GM19025 (cell line): ENCODE results near the gene CRTC1.
"Not testable (repeated sequence)": the region's sequence is repeated elsewhere in the genome, so short reads cannot be mapped to it uniquely, and the experiment has no call there.

Source experiments
- ATAC-seq: cut with Tn5 transposase; IDR thresholded peaks from one replicate; pipeline ENCODE4 v1.9.1; 2021; ENCODE audit warnings: mild to moderate bottlenecking, low read depth, moderate library complexity; ENCODE audit not compliant: unreplicated experiment

The CRTC1 gene

GRCh38 chr19:18794029-18794313 lies 110.5 kb downstream of the CRTC1 start:
- no peak for ATAC-seq

GRCh38 chr19:18794692-18795091 lies 111.2 kb downstream of the CRTC1 start:
- no peak for ATAC-seq

GRCh38 chr19:18795540-18795939 lies 112.1 kb downstream of the CRTC1 start:
- ATAC-seq: no peak

- ATAC-seq: no peak
These were observed 112.8 kb downstream of the CRTC1 start for GRCh38 chr19:18796239-18796638.

GRCh38 chr19:18798384-18799352 lies 115.2 kb downstream of the CRTC1 start:
- no peak for ATAC-seq

GRCh38 chr19:18799389-18799970 lies 116.0 kb downstream of the CRTC1 start:
- no peak for ATAC-seq

GRCh38 chr19:18800079-18800478 lies 116.6 kb downstream of the CRTC1 start:
- no peak for ATAC-seq

GRCh38 chr19:18800636-18801035 lies 117.2 kb downstream of the CRTC1 start:
- ATAC-seq: no peak

GRCh38 chr19:18802354-18802753 lies 118.9 kb downstream of the CRTC1 start:
- ATAC-seq: no peak

- ATAC-seq: no peak
These were observed 120.2 kb downstream of the CRTC1 start for GRCh38 chr19:18803550-18804138.

GRCh38 chr19:18804139-18804601 lies 120.7 kb downstream of the CRTC1 start:
- no peak for ATAC-seq

GRCh38 chr19:18804643-18805042 lies 121.2 kb downstream of the CRTC1 start:
- no peak for ATAC-seq

GRCh38 chr19:18807861-18808331 lies 124.4 kb downstream of the CRTC1 start:
- no peak for ATAC-seq

GRCh38 chr19:18809149-18809868 lies 125.8 kb downstream of the CRTC1 start:
- ATAC-seq: no peak

GRCh38 chr19:18811638-18812037 lies 128.2 kb downstream of the CRTC1 start:
- ATAC-seq: not testable (repeated sequence)

GRCh38 chr19:18814063-18814462 lies 130.6 kb downstream of the CRTC1 start:
- no peak for ATAC-seq

GRCh38 chr19:18815673-18816072 lies 132.2 kb downstream of the CRTC1 start:
- no peak for ATAC-seq

- not testable (repeated sequence) for ATAC-seq
These were observed 133.2 kb downstream of the CRTC1 start for GRCh38 chr19:18816645-18817044.

- ATAC-seq: no peak
These were observed 134.1 kb downstream of the CRTC1 start for GRCh38 chr19:18817574-18817973.

- ATAC-seq: no peak
These were observed 145.3 kb downstream of the CRTC1 start for GRCh38 chr19:18828786-18829185.

GRCh38 chr19:18830488-18830887 lies 147.0 kb downstream of the CRTC1 start:
- no peak for ATAC-seq
